Erythroblast (primary cell): ENCODE data around the gene TBCB.
"Not testable (repeated sequence)": the region's sequence is repeated elsewhere in the genome, so short reads cannot be mapped to it uniquely, and the experiment has no call there.

Source experiments
- GATA1 ChIP-seq: IDR thresholded peaks from 2 replicates; pipeline ENCODE4 v1.6.1; 2011; ENCODE audit warnings: low read depth, mild to moderate bottlenecking, control low read depth, low read length, moderate library complexity
- POLR2A ChIP-seq: IDR thresholded peaks from 2 replicates; pipeline ENCODE4 v1.6.1; 2011; ENCODE audit warnings: mild to moderate bottlenecking, low read length

DNA sequence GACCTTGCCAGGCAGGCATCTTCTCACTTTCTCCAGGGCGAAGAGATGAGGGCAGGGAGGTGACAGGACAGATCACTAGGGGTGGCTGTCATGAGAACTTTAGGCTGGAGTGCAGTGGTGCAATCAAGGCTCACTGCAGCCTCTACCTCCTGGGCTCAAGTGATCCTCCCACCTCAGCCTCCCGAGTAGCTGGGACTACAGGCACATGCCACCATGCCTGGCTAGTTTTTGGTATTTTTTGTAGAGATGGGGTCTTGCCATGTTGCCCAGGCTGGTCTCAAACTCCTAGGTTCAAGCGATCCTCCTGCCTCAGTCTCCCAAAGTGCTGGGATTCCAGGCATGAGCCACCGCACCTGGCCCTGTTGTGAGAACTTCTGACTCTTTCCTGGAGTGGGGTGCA, 19.6 kb downstream of the TBCB start:
- TF ChIP-seq POLR2A, GATA1: not testable (repeated sequence)
